Measurements from ENCODE around the gene SLC10A6. TPM values are rescaled to one million over a fixed set of nuclear protein-coding genes. Genes with fewer than 3 reads are reported as not detected.

The SLC10A6 gene
- total and polyA plus RNA-seq, 2 donors (not counting 3 experiments of a cell fraction or from before 2014, with no cell fraction given): 0.04 TPM; not detected in 1

DNA sequence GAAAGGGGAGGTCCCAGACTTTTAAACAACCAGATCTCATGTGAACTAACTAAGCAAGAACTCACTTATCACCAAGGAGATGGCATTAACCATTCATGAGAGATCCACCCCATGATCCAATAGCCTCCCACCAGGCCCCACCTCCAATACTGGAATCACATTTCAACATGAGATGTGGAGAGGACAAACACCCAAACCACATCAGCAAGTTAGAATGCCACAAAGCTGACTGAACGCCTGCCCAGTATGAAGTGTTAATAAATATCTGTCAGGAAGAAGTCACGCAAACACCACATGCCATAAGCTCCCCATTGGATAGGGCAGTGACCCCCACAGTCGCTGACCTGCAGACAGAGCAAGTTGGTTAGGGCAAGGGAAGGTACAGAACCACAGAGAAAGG is 14.3 kb downstream of the SLC10A6 start:
- ChIA-PET POLR2A (no interaction called here), CTCF (no interaction called here)
- no peak overlapping the region for H3K27ac ChIP-seq (ENCODE audit: insufficient read depth, low read depth, low read length)
- H3K36me3 ChIP-seq (ENCODE audit: control insufficient read depth in 2 of 2, extremely low read depth in 1 of 2, insufficient read depth in 2 of 2, low read length in 2 of 2): no peaks in the 10 kb centered on the region
- TF ChIP-seq JUN (IDR thresholded peaks at IDR 0.05; ENCODE audit: borderline replicate concordance, insufficient read depth, insufficient read length, low read depth) (no peak), POLR2A (IDR thresholded peaks at IDR 0.05; ENCODE audit: low read depth, low read length) (no peak)
- TF ChIP-seq, protein P1, sequence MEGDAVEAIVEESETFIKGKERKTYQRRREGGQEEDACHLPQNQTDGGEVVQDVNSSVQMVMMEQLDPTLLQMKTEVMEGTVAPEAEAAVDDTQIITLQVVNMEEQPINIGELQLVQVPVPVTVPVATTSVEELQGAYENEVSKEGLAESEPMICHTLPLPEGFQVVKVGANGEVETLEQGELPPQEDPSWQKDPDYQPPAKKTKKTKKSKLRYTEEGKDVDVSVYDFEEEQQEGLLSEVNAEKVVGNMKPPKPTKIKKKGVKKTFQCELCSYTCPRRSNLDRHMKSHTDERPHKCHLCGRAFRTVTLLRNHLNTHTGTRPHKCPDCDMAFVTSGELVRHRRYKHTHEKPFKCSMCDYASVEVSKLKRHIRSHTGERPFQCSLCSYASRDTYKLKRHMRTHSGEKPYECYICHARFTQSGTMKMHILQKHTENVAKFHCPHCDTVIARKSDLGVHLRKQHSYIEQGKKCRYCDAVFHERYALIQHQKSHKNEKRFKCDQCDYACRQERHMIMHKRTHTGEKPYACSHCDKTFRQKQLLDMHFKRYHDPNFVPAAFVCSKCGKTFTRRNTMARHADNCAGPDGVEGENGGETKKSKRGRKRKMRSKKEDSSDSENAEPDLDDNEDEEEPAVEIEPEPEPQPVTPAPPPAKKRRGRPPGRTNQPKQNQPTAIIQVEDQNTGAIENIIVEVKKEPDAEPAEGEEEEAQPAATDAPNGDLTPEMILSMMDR (IDR thresholded peaks at IDR 0.05; ENCODE audit: extremely low read depth in 1 of 2, insufficient read depth in 1 of 2, low read depth in 1 of 2, low read length in 2 of 2): no peak
- no peaks in the 10 kb centered on the region for H3K9me3 ChIP-seq (replicated peaks; ENCODE audit: control insufficient read depth, insufficient read depth, low read length)
- no peaks in the 10 kb centered on the region for H3K4me1 ChIP-seq (ENCODE audit: control insufficient read depth, extremely low read depth, insufficient read depth, low read length)
- H3K27me3 ChIP-seq (ENCODE audit: control insufficient read depth in 2 of 2, insufficient read depth in 2 of 2, low read length in 2 of 2): no peaks in the 10 kb centered on the region
- no peak overlapping the region for H3K4me3 ChIP-seq (replicated peaks in 1 of 3; ENCODE audit: insufficient read depth in 1 of 3, low read depth in 1 of 3, low read length in 3 of 3)
- H3K9me1 ChIP-seq (replicated peaks; ENCODE audit: control insufficient read depth, extremely low read depth, insufficient read depth, low read length): no peaks in the 10 kb centered on the region
- no peaks in the 10 kb centered on the region for H3K79me2 ChIP-seq (ENCODE audit: control insufficient read depth, insufficient read depth, low read length)
- dilution Hi-C loops (cut with MboI; ENCODE audit: extremely low pct_ligation_motif_present, low sequenced_read_pairs) (no loop called here), intact Hi-C loops (cut with micrococcal nuclease) (no loop called here)
- no peak overlapping the region for H3K4me2 ChIP-seq (ENCODE audit: insufficient read depth, low read length)
- no peak overlapping the region for H2AFZ ChIP-seq (ENCODE audit: low read depth, low read length)
- no peak for FAIRE-seq
- no peak overlapping the region for H3K9ac ChIP-seq (replicated peaks; ENCODE audit: extremely low read depth, insufficient read depth, low read length)
- BruUV-seq (replicated peaks): no TSS peak
- DNase-seq (ENCODE audit: low read depth, low spot score): no peak
- no peaks in the 10 kb centered on the region for H4K20me1 ChIP-seq (replicated peaks; ENCODE audit: control insufficient read depth, extremely low read depth, insufficient read depth, low read length)

DNA sequence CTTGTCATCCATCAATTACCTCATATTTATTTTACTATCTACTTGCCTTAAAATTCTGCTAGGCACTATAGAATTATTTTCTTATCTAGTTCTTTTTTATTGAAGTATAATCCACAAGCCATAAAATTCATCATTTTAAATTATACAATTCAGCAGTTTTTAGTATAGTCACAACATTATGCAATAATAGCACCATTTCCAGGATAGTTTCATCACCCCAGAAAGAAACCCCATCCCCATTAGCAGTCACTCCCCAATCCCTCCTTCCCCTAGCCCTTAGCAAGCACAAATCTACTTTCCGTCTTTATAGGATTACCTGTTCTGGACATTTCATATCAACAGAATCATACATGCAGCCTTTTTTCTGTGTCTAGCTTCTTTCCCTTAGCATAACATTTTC is 15.6 kb downstream of the SLC10A6 start:
- H4K20me1 ChIP-seq (replicated peaks; ENCODE audit: control insufficient read depth, extremely low read depth, insufficient read depth, low read length): no peaks in the 10 kb centered on the region
- ChIA-PET POLR2A (no interaction called here), CTCF (interaction anchor here (0.6 to 1.1 kb wide), 3 partner anchors 9 to 192 kb away, joined by 3 to 4 read pairs (median 3); no protein-coding TSS in a partner anchor)
- H3K36me3 ChIP-seq (ENCODE audit: control insufficient read depth in 2 of 2, extremely low read depth in 1 of 2, insufficient read depth in 2 of 2, low read length in 2 of 2): no peaks in the 10 kb centered on the region
- no peaks in the 10 kb centered on the region for H3K9me3 ChIP-seq (replicated peaks; ENCODE audit: control insufficient read depth, insufficient read depth, low read length)
- dilution Hi-C loops (cut with MboI; ENCODE audit: extremely low pct_ligation_motif_present, low sequenced_read_pairs) (no loop called here), intact Hi-C loops (cut with micrococcal nuclease) (no loop called here)
- H2AFZ ChIP-seq (ENCODE audit: low read depth, low read length): no peak overlapping the region
- no peaks in the 10 kb centered on the region for H3K79me2 ChIP-seq (ENCODE audit: control insufficient read depth, insufficient read depth, low read length)
- no peak overlapping the region for H3K4me2 ChIP-seq (ENCODE audit: insufficient read depth, low read length)
- H3K4me3 ChIP-seq (replicated peaks in 1 of 3; ENCODE audit: insufficient read depth in 1 of 3, low read depth in 1 of 3, low read length in 3 of 3): no peak overlapping the region
- H3K4me1 ChIP-seq (ENCODE audit: control insufficient read depth, extremely low read depth, insufficient read depth, low read length): no peaks in the 10 kb centered on the region
- TF ChIP-seq GATA2 (IDR thresholded peaks at IDR 0.05; ENCODE audit: insufficient read depth, insufficient read length, low read depth, low read length) (no peak), FOS (IDR thresholded peaks at IDR 0.05; ENCODE audit: borderline replicate concordance, insufficient read depth, low read length) (no peak), JUN (IDR thresholded peaks at IDR 0.05; ENCODE audit: borderline replicate concordance, insufficient read depth, insufficient read length, low read depth) (no peak), EZH2 (IDR thresholded peaks at IDR 0.05; ENCODE audit: borderline replicate concordance, low read depth, low read length, severe bottlenecking) (no peak), POLR2A (IDR thresholded peaks at IDR 0.05; ENCODE audit: low read depth, low read length) (no peak), POLR2AphosphoS5 (IDR thresholded peaks at IDR 0.05; ENCODE audit: insufficient read depth, low read depth, low read length) (no peak), MYC (IDR thresholded peaks at IDR 0.05; ENCODE audit: low read depth, low read length) (no peak)
- TF ChIP-seq, protein P1 (IDR thresholded peaks at IDR 0.05; ENCODE audit: extremely low read depth in 1 of 2, insufficient read depth in 1 of 2, low read depth in 1 of 2, low read length in 2 of 2): no peak
- TF ChIP-seq, protein P2, sequence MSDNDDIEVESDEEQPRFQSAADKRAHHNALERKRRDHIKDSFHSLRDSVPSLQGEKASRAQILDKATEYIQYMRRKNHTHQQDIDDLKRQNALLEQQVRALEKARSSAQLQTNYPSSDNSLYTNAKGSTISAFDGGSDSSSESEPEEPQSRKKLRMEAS (IDR thresholded peaks at IDR 0.05; ENCODE audit: insufficient read depth, insufficient read length): no peak
- H3K9ac ChIP-seq (replicated peaks; ENCODE audit: extremely low read depth, insufficient read depth, low read length): no peak overlapping the region
- DNase-seq (ENCODE audit: low read depth, low spot score) (no peak), FAIRE-seq (no peak)
- H3K27ac ChIP-seq (ENCODE audit: insufficient read depth, low read depth, low read length): no peak overlapping the region
- no peaks in the 10 kb centered on the region for H3K9me1 ChIP-seq (replicated peaks; ENCODE audit: control insufficient read depth, extremely low read depth, insufficient read depth, low read length)
- H3K27me3 ChIP-seq (ENCODE audit: control insufficient read depth in 2 of 2, insufficient read depth in 2 of 2, low read length in 2 of 2): no peaks in the 10 kb centered on the region
- BruUV-seq (replicated peaks): no TSS peak

All from endothelial cell of umbilical vein (primary cell).